ENCODE measurements around the gene RNF114.

RNF114 gene

DNA sequence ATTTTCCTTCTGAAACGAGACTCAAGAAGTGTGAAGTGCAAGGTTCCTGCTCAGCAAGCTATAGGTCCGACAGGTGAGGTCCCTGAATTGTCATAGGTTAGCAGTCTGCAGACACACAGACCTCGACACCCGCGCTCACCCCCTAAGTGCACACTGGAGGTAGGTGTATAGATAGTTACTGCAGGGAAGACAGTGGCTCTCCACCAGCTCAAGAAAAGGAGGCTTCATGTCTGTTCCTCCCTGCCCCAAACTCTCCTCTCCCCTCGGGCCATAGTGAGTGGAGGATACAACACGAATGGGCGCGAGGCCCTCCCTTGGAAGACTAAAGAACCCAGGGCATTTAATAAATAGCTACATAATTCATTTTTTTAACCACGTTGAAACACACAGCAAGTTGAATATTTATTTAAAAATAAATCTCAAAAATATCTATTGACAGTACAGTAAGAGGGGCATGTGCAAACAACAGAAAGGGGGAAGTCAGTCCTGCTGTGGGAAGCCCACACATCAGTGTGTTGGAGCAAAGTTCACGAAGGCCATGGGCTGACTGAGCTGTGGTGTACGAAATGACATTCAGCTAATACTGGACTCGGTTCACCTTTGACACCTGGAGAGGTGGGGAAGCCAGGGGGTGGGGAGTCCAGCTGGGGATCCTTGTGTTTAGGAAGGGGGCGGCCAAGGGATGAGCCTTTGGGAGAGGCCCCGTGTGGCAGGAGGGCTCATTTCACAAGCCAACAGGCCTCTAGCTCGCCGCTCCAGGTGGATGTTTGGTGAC lies 31.6 kb upstream of the RNF114 start:
- DNase-seq (ENCODE audit: low read depth, low spot score) = no peak

GRCh38 chr20:49905415-49906091 lies 30.6 kb upstream of the RNF114 start:
- DNase-seq (ENCODE audit: low read depth, low spot score) = no peak

DNA sequence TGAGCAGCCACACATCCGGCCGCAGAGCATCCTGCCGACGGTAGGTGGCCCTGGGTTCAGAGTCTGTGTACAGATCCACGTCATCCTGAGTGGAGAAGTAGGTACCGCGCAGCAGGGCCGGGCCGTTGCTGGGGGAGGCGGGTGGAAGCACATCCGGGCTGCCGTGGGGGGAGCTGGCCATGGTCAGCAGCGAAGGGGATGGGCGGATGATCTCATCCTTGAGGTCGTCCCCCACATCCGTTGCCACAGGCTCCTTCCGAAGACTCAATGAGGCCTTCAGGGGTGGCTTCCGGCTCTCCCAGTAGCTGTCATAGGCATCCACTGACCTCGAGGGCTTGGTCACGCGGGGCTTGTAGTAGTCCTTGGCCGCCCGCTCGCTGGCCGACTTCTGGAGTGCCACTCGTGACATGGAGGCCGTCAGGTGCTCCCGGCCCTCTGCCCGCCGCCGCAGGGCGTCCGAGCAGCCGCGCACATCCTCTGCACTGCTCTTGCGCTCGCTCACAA lies 30.0 kb upstream of the RNF114 start:
- DNase-seq (ENCODE audit: low read depth, low spot score) = no peak

DNA sequence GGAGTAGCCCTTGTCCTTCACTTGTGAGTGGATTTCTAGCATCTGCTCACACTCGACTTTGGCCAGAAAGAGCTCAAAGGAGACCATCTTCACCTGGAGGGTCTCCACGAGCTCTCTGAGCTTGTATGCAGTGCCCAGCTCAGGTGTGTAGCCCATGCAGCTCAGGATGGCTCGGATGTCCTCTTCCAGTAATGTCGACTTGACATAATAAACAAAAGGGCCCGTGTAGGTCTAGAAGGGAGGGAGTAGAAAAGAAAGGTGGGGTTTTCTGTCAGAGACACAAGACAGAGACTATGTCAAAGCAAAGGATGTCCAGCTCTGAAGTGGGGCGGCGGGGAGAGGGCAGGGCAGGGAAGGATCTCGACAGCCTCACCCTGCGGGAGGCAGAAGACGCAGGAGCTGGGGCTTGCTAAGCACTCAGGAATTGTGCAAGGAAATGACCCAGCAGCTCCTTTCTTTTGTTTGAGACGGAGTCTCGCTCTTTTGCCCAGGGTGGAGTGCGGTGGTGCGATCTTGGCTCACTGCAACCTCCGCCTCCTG lies 29.5 kb upstream of the RNF114 start:
- DNase-seq (ENCODE audit: low read depth, low spot score) = no peak

- DNase-seq (ENCODE audit: low read depth, low spot score) = no peak
These were observed 28.6 kb upstream of the RNF114 start for GRCh38 chr20:49907405-49908257.

- DNase-seq (ENCODE audit: low read depth, low spot score) = no peak
These were observed 28.0 kb upstream of the RNF114 start for GRCh38 chr20:49908258-49908565.

GRCh38 chr20:49909499-49910339 lies 26.5 kb upstream of the RNF114 start:
- no peak for DNase-seq (ENCODE audit: low read depth, low spot score)

DNA sequence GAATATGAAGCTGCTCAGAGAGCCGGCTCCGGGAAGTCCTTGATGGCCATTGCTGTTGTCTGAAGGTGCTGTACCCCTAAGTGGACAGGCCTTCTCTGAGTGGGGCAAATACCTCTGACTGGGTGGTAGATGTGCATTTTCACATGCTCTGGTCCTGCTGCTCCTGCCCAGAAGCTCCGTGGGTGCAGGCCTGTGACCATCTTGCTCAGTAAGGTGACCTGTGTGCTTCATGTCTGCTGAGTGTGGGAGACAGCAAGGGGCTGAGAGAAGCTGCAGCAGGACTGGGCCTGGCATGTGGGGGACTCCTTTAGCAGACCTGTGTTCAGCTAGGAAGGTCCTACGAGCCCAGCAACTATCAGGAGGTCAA lies 25.9 kb upstream of the RNF114 start:
- DNase-seq (ENCODE audit: low read depth, low spot score) = no peak

GRCh38 chr20:49913399-49914047 lies 22.7 kb upstream of the RNF114 start:
- DNase-seq (ENCODE audit: low read depth, low spot score) = no peak

GRCh38 chr20:49914310-49915117 lies 21.7 kb upstream of the RNF114 start:
- no peak for DNase-seq (ENCODE audit: low read depth, low spot score)

GRCh38 chr20:49915118-49915379 lies 21.1 kb upstream of the RNF114 start:
- DNase-seq (ENCODE audit: low read depth, low spot score) = no peak

- DNase-seq (ENCODE audit: low read depth, low spot score) = peak; percentile 73
These were observed 20.6 kb upstream of the RNF114 start, which contains the start of gene SPATA2 for GRCh38 chr20:49915380-49916145. Gene SPATA2 (minus strand): TSS chr20:49915529. CDS start chr20:49908490, 7,039 bp downstream.

DNA sequence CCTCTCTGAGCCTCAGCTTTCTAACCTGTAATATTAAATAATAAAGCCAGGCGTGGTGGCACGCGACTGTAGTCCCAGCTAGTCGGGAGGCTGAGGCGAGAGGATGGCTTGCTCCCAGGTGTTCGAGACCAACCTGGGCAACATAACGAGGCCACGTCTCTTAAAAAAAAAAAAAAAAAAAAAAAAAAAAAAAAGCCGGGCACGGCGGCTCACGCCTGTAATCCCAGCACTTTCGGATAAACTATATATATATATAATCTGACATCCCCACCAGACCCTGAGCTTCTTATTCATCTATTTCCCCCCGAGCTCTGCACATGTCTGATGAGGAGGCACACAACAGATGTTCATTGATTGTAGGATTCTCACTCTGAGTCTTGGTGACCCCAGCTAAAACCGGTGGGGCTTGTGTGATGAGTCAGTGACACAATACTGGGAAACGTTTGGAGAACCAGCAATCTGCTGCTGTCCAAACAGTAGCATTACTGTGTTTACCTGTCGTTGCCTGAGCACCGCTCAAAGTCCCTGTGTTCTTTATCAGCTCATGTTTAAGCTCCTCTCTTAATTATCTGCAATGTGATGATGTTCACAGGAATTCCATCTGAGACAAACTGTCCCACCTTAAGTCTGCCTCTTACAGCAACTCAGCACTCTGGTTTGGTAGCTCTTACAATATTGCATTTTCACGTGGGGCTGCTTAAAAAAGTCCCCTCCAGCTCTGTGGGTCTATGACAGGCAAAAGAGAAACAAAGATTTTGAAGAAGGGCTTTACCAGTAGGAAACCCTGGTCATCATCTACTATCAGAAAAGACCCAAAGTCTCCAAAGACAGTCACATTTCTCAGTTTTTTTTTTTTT lies 19.8 kb upstream of the RNF114 start:
- DNase-seq (ENCODE audit: low read depth, low spot score) = no peak

DNA sequence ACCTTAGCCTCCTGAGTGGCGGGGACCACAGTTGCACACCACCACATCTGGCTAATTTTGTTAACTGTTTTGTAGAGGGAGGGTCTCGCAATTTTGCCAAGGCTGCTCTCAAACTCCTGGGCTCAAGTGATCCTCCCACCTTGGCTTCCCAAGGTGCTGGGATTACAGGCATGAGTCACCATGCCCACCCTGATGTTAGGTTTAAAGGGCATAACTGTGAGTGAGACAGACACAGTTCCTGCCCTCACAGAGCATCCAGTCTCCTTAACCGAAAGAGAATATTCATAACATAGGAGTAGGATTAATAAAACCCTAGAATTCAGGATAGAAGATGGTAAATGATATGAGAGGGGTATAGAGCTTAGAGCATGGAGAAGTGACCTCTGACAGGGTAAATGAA lies 17.8 kb upstream of the RNF114 start:
- DNase-seq (ENCODE audit: low read depth, low spot score) = no peak

DNA sequence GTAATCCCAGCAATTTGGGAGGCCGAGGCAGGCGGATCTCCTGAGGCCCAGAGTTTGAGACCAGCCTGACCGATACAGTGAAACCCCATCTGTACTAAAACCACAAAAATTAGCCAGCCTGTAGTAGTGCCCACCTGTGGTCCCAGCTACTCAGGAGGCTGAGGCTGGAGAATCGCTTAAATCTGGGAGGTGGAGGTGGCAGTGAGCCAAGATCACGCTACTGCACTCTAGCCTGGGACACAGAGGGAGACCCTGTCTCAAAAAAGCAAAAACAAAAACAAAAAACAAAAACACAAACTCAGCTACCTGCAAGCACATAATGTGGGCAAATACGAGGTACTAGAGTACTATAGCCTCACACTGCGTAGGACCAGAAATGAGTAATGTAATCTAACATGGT lies 17.2 kb upstream of the RNF114 start:
- DNase-seq (ENCODE audit: low read depth, low spot score) = no peak

DNA sequence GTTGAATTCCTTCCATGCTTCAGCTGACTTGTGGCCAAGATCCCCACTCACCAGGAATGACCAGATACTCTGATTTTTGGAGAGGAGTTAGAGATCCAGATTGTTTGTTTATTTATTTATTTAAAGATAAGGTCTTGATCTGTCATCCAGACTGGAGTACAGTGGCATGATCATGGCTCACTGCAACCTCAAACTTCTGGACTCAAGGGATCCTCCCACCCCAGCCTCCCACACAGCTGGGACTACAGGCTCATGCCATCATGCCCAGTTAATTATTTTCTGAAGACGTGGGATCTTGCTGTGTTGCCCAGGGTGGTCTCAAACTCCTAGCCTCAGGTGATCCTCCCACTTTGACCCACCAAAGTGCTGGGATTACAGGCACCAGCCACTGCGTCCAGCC lies 16.7 kb upstream of the RNF114 start:
- no peak for DNase-seq (ENCODE audit: low read depth, low spot score)

- DNase-seq (ENCODE audit: low read depth, low spot score) = no peak
These were observed 11.9 kb upstream of the RNF114 start for GRCh38 chr20:49924247-49924646.

- DNase-seq (ENCODE audit: low read depth, low spot score) = no peak
These were observed 10.2 kb upstream of the RNF114 start for GRCh38 chr20:49925901-49926454.
